ENCODE data around the gene PTPRU. TPM values are rescaled to one million over a fixed set of nuclear protein-coding genes. Genes with fewer than 3 reads are reported as not detected.

Gene PTPRU
- total RNA-seq, 4 donors from 2014 or later, result 5.6 to 9.7 (median 7.4) TPM

GRCh38 chr1:29259802-29260441, 23.6 kb downstream of the PTPRU start:
- H3K36me3 ChIP-seq, result no peaks in the 10 kb centered on the region
- H3K27me3 ChIP-seq, result peaks cover 29% of the 10 kb centered on the region
- H3K27ac ChIP-seq, result peak overlapping the region in 2 of 4 donors; percentile 26 to 35
- H3K9me3 ChIP-seq, result no peaks in the 10 kb centered on the region
- TF ChIP-seq EP300 (IDR thresholded peaks at IDR 0.05; ENCODE audit: low read depth), result no peak
- TF ChIP-seq POLR2A (IDR thresholded peaks at IDR 0.05), result peak; percentile 19
- TF ChIP-seq CTCF (IDR thresholded peaks at IDR 0.05), result no peak
- no peak for TF ChIP-seq POLR2AphosphoS5 (IDR thresholded peaks at IDR 0.05)
- H3K4me1 ChIP-seq, result peaks cover 6 to 17% (median 12%) of the 10 kb centered on the region in 4 donors
- intact Hi-C loops (cut with DNase I; ENCODE audit: low total_unique reads), result no loop called here
- H3K4me3 ChIP-seq, result peak overlapping the region; percentile 11 to 57 (median 37)
- in situ Hi-C loops (cut with MboI; ENCODE audit: low pct_ligation_motif_present in 1 of 4, low pct_unique_long_range_greater_than_20kb in 1 of 4, low sequenced_read_pairs in 3 of 4), result loop anchor here in 2 of 4 donors (25.0 kb wide), 2 partner anchors 527 to 827 kb away; no protein-coding TSS in a partner anchor
- WGBS, 2 donors (ENCODE audit: low coverage in 1 of 2), result 6 to 29% methylated on average over 5 to 33 of the region's 56 CpGs
- DNase-seq, result peak; percentile 59

DNA sequence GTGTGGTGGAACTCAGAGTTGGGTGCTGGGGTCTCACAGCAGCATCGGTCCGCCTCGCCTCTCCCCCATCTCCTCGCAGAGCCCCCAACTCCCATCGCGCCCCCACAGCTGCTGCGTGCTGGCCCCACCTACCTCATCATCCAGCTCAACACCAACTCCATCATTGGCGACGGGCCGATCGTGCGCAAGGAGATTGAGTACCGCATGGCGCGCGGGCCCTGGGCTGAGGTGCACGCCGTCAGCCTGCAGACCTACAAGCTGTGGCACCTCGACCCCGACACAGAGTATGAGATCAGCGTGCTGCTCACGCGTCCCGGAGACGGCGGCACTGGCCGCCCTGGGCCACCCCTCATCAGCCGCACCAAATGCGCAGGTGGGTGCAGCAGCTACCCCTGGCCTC, 24.2 kb downstream of the PTPRU start:
- no peaks in the 10 kb centered on the region for H3K36me3 ChIP-seq
- 89% methylated on average over 20 of the region's 29 CpGs; no CpG with 5 or more reads in 1 of the 2 donors for WGBS, 2 donors (ENCODE audit: low coverage in 1 of 2)
- H3K4me3 ChIP-seq, result peak overlapping the region in 1 of 4 donors; percentile 48
- TF ChIP-seq POLR2A (IDR thresholded peaks at IDR 0.05) (no peak), EP300 (IDR thresholded peaks at IDR 0.05; ENCODE audit: low read depth) (no peak), CTCF (IDR thresholded peaks at IDR 0.05) (no peak), POLR2AphosphoS5 (IDR thresholded peaks at IDR 0.05) (no peak)
- H3K9me3 ChIP-seq, result no peaks in the 10 kb centered on the region
- intact Hi-C loops (cut with DNase I; ENCODE audit: low total_unique reads) (no loop called here), in situ Hi-C loops (cut with MboI; ENCODE audit: low pct_ligation_motif_present in 1 of 4, low pct_unique_long_range_greater_than_20kb in 1 of 4, low sequenced_read_pairs in 3 of 4) (loop anchor here in 2 of 4 donors (25.0 kb wide), 2 partner anchors 527 to 827 kb away; no protein-coding TSS in a partner anchor)
- peaks cover 29% of the 10 kb centered on the region for H3K27me3 ChIP-seq
- H3K27ac ChIP-seq, result no peak overlapping the region
- no peak for DNase-seq
- H3K4me1 ChIP-seq, result peaks cover 6 to 21% (median 15%) of the 10 kb centered on the region in 4 donors

DNA sequence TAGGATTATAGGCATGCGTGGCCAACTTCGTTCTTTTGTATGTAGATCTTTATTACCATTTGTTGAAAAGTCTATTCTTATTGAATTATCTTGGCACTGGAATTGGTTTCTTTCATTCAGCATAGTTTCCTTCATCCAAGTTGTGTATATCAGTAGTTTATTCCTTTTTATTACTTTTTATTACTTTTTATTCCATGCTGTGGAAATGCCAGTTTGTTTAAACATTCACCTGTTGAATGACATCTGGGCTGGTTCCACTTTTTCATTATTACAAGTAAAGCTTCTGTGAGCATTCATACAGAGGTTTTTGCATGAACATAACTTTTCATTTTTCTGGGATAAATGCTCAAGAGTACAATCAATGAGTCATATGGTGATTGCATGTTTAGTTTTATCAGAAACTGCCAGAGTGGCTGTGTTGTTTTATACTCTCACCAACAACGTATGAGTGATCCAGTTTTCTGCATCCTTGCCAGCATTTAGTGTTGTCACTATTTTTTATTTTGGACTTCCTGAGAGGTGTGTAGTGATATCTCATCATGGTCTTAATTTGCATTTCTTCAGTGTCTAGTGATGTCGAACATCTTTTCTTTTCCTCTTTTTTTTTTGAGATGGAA, 28.6 kb downstream of the PTPRU start:
- WGBS, 2 donors (ENCODE audit: low coverage in 1 of 2), result 31 to 45% methylated on average over 2 to 4 of the region's 4 CpGs
- intact Hi-C loops (cut with DNase I; ENCODE audit: low total_unique reads) (no loop called here), in situ Hi-C loops (cut with MboI; ENCODE audit: low pct_ligation_motif_present in 1 of 4, low pct_unique_long_range_greater_than_20kb in 1 of 4, low sequenced_read_pairs in 3 of 4) (loop anchor here in 2 of 4 donors (25.0 kb wide), 2 partner anchors 522 to 822 kb away; no protein-coding TSS in a partner anchor)
- Histone ChIP-seq H3K4me3 (no peak overlapping the region), H3K27me3 (peaks cover 6% of the 10 kb centered on the region), H3K27ac (peak overlapping the region in 3 of 4 donors; percentile 4 to 59 (median 52)), H3K4me1 (peaks cover 0 to 12% (median 7%) of the 10 kb centered on the region in 4 donors), H3K36me3 (no peaks in the 10 kb centered on the region), H3K9me3 (no peaks in the 10 kb centered on the region)
- DNase-seq, result no peak
- TF ChIP-seq CTCF (IDR thresholded peaks at IDR 0.05), result no peak
- no peak for TF ChIP-seq EP300 (IDR thresholded peaks at IDR 0.05; ENCODE audit: low read depth)
- no peak for TF ChIP-seq POLR2A (IDR thresholded peaks at IDR 0.05)
- TF ChIP-seq POLR2AphosphoS5 (IDR thresholded peaks at IDR 0.05), result no peak

GRCh38 chr1:29266912-29267311, 30.6 kb downstream of the PTPRU start:
- DNase-seq, result no peak
- Histone ChIP-seq H3K27me3 (no peaks in the 10 kb centered on the region), H3K4me1 (peaks cover 7 to 21% (median 18%) of the 10 kb centered on the region in 4 donors), H3K9me3 (no peaks in the 10 kb centered on the region), H3K27ac (no peak overlapping the region), H3K36me3 (no peaks in the 10 kb centered on the region), H3K4me3 (no peak overlapping the region)
- WGBS, 2 donors (ENCODE audit: low coverage in 1 of 2), result 92% methylated on average over 3 of the region's 3 CpGs; no CpG with 5 or more reads in 1 of the 2 donors
- TF ChIP-seq POLR2A (IDR thresholded peaks at IDR 0.05), result no peak
- no peak for TF ChIP-seq CTCF (IDR thresholded peaks at IDR 0.05)
- TF ChIP-seq POLR2AphosphoS5 (IDR thresholded peaks at IDR 0.05), result no peak
- no peak for TF ChIP-seq EP300 (IDR thresholded peaks at IDR 0.05; ENCODE audit: low read depth)
- in situ Hi-C loops (cut with MboI; ENCODE audit: low pct_ligation_motif_present in 1 of 4, low pct_unique_long_range_greater_than_20kb in 1 of 4, low sequenced_read_pairs in 3 of 4), result loop anchor here in 2 of 4 donors (25.0 kb wide), 2 partner anchors 520 to 820 kb away; no protein-coding TSS in a partner anchor
- intact Hi-C loops (cut with DNase I; ENCODE audit: low total_unique reads), result no loop called here

Measured in transverse colon (tissue), 4 donors.